HuH-7 (cell line): ENCODE data around the gene ZBP1.

ENCODE experiments used
- DNase-seq: peaks from one replicate; pipeline ENCODE4 v3.0.0; 2011; ENCODE audit warnings: low spot score

ZBP1 gene

DNA sequence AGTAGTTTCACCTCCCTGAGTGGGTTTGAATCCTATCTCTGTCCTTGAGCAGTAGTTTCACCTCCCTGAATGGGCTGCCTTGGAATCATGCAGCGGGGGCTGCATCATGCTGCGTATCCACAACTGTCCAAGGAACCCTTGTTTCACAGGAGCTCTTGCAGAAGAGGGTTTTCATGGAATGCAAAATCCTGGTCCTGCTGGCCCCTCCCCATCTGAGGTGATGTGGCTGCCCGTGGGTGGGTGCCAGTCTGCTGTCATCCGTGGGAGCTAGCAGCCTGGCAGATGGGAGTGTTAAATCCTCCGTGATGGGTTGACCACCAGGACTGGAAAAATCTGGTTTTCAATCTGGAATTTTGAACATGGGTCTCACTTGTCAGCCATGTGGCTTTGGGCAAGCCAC is 21.7 kb downstream of the ZBP1 start:
- DNase-seq: no peak

DNA sequence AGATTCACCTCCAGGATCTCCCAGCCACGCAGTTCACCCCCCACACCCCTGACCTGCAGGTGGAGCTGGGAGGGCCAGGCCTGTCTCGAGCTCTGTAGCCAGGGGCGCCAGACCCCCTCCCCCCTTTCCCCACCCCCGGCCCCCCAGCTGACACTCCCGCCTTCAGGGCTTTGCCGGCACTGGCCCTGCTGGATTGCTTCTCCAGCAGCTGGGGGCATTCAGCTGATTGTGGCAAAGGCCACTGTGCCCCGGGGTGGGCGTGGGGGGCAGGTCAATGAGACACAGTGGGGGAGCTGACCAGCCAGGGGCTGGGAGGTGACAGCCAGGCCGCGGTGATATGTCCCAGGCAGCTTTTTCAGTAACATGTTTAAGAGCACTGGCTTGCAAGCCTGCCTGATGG is 22.2 kb downstream of the ZBP1 start:
- no peak for DNase-seq

DNA sequence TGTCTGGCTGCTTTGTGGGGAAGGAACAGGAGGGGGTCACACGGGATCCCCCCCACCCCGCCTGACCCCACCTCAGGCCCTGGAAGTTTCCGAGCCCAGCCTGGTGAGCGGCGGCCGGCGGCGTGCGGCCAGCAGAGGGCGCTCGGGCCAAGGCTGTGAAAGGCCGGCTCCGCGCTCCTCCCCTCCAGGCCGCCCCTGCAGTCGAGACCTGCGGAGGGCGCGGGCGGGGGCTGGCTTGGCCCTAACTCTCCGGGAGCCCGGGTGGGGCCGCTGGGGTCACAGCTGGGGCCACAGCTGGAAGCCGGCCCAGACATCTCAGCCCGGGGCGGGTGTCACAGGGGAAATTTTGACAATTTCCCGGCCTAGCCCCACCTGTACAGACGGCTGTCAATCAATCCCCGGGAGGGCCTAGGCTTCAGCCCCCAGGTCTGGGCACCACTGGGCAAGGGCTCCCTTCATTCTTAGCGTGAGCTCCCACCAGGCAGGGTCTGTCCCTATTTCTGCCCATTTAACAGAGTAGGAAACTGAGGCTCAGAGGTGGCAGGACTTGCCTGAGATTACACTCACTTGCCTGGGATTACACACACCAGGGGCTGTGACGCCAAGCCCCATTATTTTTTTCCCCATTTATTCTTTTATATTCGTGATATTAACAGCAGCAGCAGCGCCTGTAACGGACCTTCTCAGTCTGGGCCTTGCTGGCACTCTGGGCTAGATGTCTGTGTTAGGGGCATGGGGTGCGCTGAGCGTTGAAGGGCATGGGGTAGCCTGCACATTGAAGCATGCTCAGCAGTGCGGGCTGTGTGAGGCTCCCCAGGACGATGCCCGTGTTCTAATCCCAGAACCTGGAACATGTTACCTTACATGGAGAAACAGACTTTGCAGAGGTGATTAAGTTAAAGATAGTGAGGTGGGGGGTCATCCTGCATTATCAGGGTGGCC is 23.0 kb downstream of the ZBP1 start:
- DNase-seq: peak; percentile 83

DNA sequence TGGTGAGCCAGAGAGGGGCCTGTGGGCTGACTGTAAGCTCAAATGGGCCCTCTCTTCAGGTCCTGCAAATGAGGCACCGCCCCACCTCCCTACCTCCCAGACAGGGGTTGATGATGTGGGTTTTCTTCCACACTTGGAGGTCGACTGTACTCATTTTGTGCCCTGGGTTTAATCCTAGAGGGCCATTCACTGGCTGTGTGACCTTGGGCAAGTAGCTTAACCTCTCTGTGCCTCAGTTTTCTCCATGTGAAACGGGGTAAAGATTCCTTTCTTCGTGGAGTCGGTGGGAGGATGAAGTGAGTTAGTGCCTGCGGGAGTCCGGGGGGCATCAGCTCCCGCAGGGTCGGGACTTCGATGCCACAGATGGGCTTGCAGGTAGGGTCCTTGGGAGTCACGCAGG is 23.9 kb downstream of the ZBP1 start:
- DNase-seq: no peak

DNA sequence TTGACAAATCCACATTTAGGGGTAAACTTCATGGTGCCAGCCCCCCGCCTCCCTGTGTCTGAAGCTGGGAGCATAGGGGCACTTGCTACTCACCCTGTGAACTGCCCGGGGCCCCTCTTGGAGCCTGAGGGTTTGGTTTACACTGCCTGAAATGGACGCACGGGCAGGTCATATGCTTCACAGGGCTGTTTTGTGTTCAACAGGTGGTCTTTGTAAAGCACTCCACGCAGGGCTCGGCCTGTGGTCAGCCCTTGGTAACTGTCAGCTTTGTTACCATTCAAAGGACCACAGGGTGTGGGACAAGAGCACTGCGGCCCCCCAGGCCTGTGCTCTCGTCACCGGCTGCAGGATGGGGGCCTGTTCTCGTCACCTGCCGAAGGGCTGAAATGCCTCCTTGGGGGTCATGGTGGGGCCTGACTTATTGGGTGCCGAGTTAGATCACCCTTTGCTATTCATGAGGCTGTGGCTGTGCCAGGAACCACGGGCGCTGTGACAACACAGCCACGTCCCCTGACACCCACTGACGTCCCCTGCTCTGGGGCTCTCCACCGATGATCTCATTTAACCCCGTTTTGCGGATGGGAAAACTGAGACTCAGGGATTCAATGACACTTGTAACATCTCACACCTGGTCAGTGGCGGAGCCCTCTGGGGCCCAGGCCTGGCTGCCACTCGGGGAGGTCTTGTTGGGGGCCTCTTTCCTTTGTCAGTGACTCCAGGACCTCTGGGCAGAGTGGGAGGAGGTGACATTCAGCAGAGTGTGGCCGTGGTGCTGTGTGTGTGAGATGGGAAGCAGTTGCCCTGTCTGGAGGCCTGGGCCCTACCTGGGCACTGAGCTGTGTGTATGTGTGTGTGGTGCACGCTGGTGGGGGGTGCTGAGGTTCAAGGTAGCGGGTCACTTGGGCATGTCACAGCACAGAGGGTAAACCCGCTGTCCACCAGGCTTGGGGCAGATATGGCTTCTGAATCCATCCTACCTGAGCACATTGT is 24.9 kb downstream of the ZBP1 start:
- DNase-seq: no peak

DNA sequence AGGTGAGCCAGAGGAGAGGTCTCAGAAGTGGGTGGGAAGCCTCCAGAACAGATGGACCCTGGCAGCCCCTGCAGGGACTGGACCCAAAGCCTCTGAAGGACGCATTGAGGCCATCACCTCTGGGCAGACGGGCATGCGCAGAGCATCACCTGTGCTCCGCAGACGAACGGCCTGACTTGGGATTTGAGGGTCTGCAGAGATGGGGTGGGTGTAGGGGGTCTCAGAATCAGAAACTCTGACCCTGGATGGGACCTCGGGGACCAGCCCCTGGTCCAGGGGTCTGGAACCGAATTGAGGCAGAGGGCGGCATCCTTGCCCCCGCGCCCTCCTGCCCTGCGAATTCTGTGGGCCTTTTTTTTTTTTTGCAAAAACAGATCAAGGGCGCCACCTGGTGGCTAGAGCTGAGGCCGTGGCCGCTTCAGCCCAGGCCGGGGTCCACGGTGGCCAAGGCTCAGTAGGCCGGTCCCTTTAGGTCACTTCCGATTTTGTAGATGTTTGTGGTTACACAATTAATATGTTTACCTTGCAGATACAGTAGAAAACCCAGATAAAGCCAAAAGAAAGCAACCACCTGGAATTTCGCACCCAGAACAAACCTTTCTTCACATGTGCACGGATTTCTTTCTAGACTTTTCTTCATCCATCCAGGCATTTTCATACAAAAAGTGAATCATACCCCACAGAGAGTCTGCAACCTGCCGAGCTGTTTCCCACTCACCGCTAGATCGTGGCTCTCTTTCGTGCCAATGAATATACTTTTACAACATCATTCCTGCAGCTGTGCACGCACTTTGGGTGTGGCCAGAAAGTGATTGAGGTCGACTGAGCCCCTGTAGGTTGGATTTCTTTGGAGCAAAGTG is 25.9 kb downstream of the ZBP1 start:
- DNase-seq: peak; percentile 83

DNA sequence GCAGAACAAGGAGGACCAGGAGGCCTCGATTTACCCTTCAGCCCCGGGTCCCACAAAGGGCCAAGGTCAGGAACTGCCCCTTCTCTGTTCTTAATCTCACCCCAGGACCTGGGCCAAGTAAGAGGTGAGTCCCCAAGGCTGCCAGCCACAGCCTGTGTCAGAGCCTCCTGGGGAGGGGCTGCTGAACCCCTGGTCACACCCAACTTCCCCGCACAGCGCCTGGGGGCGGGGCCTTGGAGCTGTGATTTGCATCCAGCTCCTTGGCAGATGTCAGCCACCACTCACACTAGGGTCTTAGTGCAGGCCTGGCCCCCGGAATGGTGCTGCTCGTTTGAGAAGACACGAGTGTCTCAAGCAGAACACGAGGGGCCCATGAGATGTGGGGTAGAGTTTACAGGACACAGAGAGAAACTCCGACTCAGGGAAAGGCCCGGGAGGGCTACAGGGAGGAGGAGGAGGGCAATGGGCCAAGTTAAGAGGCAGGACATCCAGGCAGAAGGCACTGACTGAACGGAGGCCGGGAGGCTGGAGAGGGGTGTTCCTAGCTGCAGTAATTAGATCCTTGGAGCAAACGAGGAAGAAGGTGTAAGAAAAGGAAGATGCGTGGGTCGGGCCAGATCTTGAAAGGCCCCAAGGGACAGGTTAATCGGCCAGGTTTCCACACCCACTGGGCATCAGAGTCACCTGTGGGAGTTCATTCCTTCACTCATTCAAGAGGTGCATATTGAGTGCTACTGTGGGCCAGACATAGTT is 26.9 kb downstream of the ZBP1 start:
- DNase-seq: no peak

DNA sequence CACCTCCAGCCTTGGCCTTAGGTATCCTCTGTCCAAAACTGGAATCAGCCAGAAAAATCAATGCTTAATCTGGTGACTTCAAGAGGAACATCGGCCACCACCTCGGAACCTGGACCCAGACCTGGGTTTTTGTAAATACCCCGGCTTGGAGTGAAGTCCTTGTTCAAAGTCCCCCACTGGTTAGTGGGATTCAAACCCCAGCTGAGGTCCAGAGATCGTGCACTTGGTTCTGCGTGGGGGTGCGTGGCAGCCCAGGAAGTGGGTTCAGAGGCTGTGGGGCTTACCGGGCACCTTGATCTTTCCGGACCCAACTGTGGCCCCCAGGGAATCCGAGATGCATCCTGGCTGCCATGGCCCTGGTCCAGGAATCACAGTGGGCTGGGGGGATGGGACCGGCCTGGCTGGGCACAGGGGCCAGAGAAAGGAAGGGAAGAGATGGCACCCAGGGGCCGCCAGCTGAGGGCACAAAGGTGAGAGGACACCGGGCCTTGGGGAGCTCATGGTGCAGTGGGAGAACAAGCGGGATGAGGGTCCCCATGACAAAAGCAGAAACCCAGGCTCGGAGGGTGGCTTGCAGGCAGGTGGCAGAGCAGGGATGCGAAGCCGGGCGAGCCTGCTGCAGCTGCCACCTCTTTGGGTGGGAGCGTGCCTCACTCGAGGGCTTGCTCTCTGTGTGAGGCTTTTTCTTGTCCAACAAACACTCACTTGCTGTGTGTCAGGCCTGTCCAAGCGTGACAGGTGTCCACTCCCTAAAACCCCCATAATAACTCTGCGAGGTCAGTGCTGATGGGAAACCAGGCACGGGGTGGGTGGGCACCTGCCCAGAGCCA is 27.7 kb downstream of the ZBP1 start:
- no peak for DNase-seq

DNA sequence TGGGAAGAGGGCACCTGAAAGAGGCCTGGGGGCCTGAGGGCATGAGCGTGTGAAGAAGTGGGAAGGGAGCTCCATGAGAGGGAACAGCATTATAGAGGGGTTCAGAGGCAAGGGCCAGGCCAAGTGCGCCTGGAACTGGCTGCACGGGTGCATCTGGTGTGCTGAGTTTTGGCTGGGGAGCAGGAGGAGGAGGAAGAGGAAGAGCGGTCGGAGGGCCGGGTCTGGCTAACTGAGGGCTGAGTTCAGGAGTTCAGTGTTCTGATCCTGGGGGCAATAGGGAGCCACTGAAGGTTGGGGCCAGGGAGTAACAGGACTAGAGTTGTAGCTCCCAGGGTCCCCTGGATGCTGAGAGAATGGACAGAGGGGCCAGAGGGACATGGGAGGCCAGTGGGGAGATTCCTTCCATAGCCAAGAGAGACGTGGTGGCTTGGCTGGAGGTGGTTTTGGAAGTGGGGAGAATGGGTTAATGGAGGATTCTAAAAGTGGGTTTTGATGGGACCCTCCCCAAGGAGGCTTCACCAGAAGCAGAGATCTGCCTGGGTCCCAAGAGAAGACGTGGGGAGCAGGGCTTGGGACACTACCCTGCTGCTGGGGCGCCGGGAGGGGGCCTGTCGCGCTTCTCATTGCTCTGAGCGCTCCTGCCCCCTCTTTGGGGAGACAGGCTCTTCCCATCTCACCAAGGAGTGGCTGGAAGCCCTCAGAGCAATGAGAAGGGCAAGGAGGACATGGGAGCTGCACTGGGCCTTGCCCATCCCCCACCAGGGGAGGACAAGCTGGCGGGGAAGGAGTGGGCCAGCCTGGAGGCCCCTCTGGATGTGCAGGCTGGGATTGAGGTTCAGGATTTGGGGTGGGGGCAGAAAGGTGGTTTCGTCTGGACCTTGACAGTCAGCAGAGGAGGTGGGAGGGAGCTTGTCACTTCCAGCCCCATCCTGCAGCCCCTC is 28.7 kb downstream of the ZBP1 start:
- no peak for DNase-seq

DNA sequence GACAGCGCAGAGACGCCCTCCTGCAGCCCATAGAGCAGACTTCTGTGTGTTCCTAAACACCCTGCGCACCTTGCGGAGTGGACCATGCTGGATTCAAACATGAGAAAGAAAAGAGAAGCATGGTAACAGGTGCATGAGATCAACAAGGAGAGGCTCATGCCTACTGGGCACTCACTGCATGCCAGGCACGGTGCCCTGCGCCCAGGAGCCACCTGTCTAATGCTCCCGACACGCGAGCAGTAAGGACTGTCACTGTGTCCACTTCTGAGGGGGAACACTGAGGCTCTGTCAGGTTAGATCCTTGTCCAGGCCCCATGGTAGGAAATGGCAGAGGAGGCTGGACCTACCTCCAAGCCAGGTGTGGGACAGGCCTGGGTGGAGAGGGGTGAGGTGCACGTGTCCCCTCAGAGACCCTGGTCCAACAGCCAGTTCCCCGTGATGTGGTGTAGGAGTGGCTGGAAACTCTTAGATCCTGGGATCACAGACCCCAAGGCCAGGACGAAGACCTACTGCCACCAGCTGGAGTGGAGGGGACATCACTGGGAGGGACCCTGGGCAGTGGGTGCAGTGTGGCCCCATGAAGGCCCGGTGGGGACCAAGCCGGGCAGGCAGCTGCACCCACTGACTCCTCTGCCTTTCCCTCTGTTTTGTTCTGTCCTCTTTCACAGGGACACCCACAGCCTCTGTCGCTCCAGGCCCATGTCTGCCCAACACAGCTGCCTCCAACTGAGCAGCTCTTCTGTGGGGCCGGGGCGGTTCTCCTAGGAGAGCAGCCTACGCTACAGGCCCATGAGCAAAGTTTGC is 29.5 kb downstream of the ZBP1 start:
- DNase-seq: no peak

DNA sequence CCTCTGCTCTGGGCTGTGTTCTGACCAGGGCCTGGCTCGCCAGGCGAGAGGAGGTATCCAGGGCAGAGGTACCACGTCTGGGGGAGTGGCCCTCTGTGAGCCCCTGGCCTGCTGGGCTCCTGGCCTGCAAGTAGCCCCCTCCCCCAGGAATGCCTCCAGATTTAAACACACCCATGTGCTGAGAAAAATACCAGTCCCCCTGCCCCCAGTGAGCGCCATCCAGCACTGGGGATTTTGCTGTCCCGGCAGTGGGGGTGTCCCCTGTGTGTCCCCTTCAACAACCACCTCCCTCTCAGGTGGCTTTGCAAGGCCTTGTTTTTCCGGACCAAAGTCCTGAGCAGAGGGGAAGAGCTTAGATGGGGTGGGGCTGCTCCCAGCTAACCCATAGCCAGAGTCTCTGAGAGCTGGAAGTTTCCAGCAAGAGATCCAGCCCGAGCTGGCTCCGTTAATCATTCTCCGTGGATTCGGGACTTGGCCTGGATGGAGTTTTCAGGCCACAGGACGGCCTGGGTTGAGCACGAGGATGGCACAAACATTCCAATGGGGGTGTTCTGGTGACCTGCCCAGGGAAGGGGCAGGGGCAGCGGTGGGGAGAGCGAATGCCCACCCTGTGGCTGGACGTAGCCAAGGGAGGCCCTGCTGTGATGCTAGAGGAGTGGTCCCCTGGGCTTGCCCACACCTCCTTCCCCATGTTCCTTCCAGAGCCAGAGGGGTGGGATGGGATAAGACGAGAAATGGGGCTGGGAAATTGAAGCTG is 30.3 kb downstream of the ZBP1 start:
- no peak for DNase-seq

DNA sequence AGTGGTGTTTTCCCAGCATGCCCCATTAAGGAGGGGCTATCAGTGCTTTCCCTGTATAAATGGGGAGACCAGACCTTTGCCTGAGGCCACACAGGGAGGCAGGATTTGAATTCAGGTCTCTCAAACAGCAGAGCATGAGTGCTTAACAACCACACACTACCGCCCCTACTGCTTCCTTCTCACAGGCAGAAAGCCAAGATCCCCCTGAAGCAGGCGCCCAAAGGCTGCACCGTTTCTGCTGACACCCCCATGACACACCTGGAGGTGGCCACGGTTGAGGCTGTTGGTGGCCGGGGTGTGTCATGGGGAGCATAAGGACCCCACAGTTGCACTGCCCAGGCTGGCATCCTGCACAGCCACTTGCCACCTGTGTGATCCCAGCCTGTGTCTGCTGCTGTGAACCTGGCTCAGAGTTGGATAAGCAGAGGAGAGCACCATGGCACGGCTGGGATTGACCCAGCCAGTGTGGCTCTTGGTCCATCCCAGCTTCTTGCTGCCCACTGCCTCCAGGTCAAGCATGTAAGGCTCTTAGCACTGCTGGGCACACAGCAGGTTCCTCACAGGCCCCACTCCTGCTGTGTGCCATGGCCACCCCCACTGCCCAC is 31.0 kb downstream of the ZBP1 start:
- no peak for DNase-seq

DNA sequence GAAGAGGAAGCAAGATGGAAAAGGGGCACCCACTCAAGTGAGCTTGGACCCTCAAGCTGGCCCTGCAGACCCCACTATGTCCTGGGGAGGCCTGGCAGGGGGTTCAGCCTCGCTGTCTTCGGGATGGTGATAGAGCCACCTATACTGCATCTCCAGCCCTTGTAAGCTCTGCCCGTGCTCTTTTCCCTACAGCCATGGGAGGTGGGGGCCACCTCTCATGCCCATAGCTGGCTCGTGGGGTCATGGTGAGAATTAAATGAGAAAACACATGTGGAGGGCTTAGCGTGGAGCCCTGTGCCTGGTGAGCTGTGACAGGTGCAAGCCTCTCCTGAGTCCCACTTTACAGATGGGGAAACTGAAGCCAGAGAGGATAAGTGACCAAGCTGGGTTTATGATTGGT is 31.6 kb downstream of the ZBP1 start:
- DNase-seq: no peak

DNA sequence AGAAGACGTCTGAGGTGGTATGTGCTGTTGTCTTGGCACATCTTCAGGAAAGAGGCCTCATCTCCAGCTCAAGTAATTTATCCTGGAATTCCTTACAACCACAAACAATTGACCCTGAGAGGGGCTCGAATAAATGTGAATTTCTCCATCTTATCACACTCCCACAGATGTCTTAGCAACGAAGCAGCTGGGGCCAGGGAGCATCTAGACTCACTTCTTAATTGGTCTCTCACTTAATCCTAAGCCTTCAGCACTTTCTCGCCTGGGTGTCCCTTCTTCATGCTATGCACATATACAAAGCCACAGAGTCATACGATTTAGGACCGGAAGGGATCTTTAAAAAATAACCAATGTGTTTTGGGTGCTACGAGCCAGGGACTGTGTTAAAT is 32.2 kb downstream of the ZBP1 start:
- no peak for DNase-seq

DNA sequence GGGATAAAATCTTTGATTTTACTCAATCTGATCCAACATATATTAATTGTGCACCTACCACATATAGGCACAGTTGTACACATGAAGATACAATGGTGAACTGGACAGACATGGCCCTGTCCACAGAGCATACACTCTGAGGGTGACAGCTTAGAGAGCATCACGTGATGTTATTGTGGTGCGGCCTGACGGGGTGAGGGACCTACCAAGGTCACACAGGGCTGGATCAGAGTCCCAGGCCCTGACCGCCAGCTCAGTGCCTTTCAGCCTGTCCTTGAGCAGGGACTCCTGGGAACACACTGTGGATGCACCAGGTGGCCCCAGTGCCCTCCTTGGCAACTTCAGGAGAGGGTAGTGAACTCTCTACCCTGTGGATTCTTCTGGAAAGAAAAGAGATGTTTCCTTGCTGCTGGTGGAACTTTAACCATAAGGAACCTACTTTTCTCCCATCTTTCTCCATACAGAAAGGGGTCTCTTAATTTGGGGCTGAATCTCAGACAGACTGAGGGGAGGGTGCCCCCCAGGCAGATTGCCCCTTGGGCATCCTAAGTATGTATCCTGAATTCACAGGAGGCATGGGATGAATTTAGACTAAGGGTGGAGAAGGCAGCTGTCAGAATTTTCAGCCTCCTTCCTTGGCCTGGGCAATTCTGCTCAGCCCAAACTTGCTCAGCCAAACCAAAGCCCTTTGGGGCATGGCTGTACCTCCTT is 32.8 kb downstream of the ZBP1 start:
- DNase-seq: no peak

DNA sequence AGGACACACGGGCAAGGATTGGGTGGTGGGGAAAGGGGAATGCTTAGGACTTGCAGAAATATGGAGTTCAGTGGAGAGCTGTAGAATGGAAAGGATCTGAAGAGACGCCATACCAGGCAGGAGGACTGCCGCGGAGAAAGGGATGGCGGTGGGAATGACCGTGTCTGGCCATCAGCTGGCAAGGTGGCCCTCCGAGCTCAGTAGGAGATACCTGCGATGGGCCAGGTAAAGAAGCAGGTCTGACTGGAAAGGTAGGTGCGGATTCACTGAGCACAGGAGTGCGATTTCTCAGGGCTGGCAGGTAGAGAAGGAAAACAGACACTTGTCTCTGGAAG is 33.3 kb downstream of the ZBP1 start:
- DNase-seq: no peak

DNA sequence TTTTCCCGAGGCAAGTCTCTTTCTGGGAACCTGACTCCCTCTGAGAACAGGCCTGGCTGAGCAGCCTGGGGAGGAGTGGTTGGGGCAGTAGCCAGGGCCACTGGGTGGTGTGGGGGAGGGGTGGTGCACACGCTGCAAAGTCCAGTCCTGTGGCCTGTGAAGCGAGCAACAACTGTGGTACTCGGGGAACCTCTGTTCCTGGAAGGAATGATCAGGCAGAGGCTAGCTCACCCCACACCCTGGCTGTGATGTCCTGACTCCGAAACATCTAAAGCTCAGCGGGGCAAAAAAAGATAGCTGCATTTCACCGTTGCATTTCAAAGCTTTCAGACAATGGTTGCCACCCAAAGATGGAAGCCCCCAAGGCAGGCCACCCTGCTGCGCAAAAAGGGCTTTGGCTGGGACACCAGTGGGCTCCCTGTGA is 33.8 kb downstream of the ZBP1 start:
- DNase-seq: no peak
